Tibial artery (tissue), 4 donors: ENCODE measurements around the gene CAMTA1.

Source experiments
- DNase-seq, 2 donors: peaks; one replicate each; pipeline ENCODE4 v3.0.0-alpha.2; 2019
- H3K27ac ChIP-seq, 2 donors: fragments of 200-600 bp; sonication (generic) in 1 of 2; 1 replicate in 1 of 2; 2 replicates in 1 of 2; pipeline ENCODE4 v1.5.1; 2018 to 2019; ENCODE audit warnings: mild to moderate bottlenecking in 1 of 2
- H3K27me3 ChIP-seq, 2 donors: fragments of 200-600 bp; sonication (generic) in 1 of 2; one replicate each; pipeline versions ENCODE4 v1.5.1 to v1.6.0; 2016 to 2019
- H3K36me3 ChIP-seq, 3 donors: fragments of 200-600 bp; sonication (generic) in 2 of 3; one replicate each; pipeline ENCODE4 v1.5.1; 2016 to 2019; ENCODE audit warnings: mild to moderate bottlenecking in 2 of 3
- H3K4me1 ChIP-seq, 4 donors: fragments of 200-600 bp; sonication (generic) in 2 of 4; 1 replicate in 3 of 4; 2 replicates in 1 of 4; pipeline ENCODE4 v1.5.1; 2016 to 2019
- H3K4me3 ChIP-seq, 2 donors: fragments of 200-600 bp; sonication (generic) in 1 of 2; 1 replicate in 1 of 2; 2 replicates in 1 of 2; pipeline ENCODE4 v1.5.1; 2018 to 2019; ENCODE audit warnings: mild to moderate bottlenecking in 2 of 2
- H3K9me3 ChIP-seq, 3 donors: fragments of 200-600 bp; sonication (generic) in 1 of 3; one replicate each; pipeline ENCODE4 v1.5.1; 2016 to 2019
- intact Hi-C: fragments of 100-400 bp; cut with DNase I; formaldehyde crosslinking; loops from one replicate; pipeline ENCODE4 v1.15.0; 2023; ENCODE audit warnings: low total_unique reads
- TF ChIP-seq, protein P1 (sequence below), 2 experiments: fragments of 200-600 bp in 1 of 2; fragments of 450-650 bp in 1 of 2; IDR thresholded peaks; one replicate each; pipeline ENCODE4 v1.5.1; 2017 to 2019; ENCODE audit warnings: antibody characterized with exemption in 2 of 2, mild to moderate bottlenecking in 1 of 2, moderate library complexity in 1 of 2

Gene CAMTA1

DNA sequence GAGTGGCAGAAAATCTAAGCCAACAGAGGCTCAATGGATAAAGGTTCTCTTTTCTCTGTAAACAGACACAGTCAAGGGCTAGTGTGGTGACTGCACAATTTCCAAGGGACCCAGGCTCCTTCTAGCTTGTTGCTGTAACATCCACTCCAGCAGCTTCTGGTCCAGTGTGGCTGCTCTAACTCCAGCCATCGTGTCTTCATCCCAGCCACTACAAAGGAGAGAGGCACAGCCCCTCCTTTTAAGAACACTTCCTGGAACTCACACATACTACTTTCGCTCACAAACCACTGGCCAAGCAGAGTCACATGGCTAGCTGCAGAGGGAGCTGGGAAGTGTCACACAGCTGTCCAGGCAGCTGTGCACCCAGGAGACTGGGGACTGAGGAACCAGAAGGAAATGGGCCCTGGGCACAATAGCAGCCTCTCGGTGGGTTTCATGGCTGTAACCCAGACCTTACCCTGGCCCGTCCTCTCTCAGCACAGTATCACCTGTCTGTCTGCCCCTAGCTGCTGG is 797.3 kb downstream of the CAMTA1 start:
- H3K27ac ChIP-seq = no peak overlapping the region
- intact Hi-C loops = no loop called here
- H3K4me1 ChIP-seq = peaks cover 0 to 6% (median 2%) of the 10 kb centered on the region in 4 donors
- no peaks in the 10 kb centered on the region for H3K9me3 ChIP-seq
- peaks cover 0 to 40% of the 10 kb centered on the region in 2 donors for H3K27me3 ChIP-seq
- DNase-seq = peak in 1 of 2 donors; percentile 4
- TF ChIP-seq, protein P1, sequence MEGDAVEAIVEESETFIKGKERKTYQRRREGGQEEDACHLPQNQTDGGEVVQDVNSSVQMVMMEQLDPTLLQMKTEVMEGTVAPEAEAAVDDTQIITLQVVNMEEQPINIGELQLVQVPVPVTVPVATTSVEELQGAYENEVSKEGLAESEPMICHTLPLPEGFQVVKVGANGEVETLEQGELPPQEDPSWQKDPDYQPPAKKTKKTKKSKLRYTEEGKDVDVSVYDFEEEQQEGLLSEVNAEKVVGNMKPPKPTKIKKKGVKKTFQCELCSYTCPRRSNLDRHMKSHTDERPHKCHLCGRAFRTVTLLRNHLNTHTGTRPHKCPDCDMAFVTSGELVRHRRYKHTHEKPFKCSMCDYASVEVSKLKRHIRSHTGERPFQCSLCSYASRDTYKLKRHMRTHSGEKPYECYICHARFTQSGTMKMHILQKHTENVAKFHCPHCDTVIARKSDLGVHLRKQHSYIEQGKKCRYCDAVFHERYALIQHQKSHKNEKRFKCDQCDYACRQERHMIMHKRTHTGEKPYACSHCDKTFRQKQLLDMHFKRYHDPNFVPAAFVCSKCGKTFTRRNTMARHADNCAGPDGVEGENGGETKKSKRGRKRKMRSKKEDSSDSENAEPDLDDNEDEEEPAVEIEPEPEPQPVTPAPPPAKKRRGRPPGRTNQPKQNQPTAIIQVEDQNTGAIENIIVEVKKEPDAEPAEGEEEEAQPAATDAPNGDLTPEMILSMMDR (IDR thresholded peaks at IDR 0.05) = no peak
- no peaks in the 10 kb centered on the region for H3K36me3 ChIP-seq
- no peak overlapping the region for H3K4me3 ChIP-seq

DNA sequence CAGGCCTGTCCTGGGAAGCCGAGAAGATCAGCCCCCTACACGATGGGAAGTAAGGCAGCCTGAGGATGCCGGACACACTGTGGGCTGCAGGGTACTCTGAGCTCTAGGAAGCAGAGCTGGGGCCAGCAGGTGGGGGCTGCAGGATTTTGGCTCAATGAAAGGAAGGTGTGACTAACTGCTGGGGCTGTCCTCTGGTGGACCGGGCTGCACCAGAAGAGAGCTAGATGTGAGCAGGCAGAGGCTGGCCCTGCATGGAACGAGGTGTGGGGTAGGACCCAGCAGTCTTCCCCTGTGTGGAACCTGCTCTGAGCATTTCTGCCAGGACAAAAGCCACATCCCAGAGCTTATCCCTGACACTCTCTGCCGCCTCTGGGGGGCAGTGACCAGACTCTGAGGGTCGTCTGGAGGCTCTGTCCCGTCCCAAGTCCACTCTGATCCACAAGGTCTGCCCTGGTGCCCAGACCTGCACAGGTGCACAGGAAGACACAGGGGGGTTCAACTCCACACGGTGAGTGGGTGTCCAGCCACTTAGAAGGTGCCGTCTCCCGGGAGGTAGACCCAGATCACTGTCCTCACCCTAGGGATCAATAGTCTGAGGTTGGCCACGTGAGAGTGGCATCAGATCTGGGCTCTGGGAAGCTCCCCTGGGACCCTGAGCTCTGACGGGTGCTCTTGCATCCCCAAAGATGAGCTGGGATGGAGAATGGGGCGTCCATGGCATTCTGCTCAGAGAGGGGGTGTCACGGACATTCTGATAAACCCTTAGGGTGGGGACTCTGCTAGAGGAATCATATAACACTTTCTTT is 798.2 kb downstream of the CAMTA1 start:
- no peaks in the 10 kb centered on the region for H3K9me3 ChIP-seq
- intact Hi-C loops = no loop called here
- H3K4me3 ChIP-seq = no peak overlapping the region
- TF ChIP-seq, protein P1 (IDR thresholded peaks at IDR 0.05) = no peak
- peaks cover 0 to 46% of the 10 kb centered on the region in 2 donors for H3K27me3 ChIP-seq
- peaks cover 0 to 6% (median 2%) of the 10 kb centered on the region in 4 donors for H3K4me1 ChIP-seq
- H3K36me3 ChIP-seq = no peaks in the 10 kb centered on the region
- peak; percentile 10 to 41 for DNase-seq
- H3K27ac ChIP-seq = no peak overlapping the region

DNA sequence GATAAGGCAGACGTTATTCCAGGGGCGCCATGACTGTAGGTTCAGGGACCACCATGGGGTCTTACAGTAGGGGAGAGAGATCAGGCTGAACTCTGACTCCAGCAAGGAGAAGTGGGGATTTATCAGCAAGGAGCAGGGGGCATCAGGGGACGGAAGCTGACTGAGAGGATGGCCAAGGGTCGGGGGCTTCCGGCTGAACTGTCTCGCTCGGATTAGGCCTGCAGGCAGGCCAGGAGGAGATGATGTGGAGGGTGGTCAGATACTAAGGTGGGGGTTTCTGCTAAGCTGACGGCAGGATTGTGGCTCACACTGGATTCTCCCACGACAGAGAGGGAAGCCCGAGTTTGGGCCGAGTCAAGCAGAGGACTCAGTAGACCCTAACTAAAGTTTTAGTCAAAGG is 798.9 kb downstream of the CAMTA1 start:
- DNase-seq = peak; percentile 2 to 49
- Histone ChIP-seq H3K4me3 (no peak overlapping the region), H3K36me3 (no peaks in the 10 kb centered on the region), H3K9me3 (no peaks in the 10 kb centered on the region), H3K27me3 (peaks cover 0 to 47% of the 10 kb centered on the region in 2 donors), H3K27ac (no peak overlapping the region), H3K4me1 (peaks cover 0 to 6% (median 2%) of the 10 kb centered on the region in 4 donors)
- TF ChIP-seq, protein P1 (IDR thresholded peaks at IDR 0.05) = no peak
- intact Hi-C loops = no loop called here

DNA sequence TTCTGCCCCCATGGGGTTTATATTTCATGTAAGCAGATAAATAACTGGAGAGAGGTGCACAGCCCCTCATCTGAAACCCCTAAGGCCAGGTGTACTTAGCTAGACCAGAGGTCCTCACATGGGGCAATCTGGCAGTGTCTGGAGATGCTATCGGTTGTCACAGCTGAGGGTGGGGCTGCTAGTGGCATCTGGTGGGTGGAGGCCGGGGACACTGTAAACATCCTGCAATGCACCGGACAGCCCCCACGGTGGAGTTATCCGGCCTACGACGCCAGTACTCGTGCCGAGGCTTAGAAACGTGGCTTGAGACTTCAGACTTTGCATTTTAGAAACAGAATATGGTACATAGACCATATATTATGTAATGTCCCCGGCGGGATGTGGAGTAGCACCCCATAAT is 799.4 kb downstream of the CAMTA1 start:
- Histone ChIP-seq H3K9me3 (no peaks in the 10 kb centered on the region), H3K27me3 (peaks cover 0 to 49% of the 10 kb centered on the region in 2 donors), H3K36me3 (no peaks in the 10 kb centered on the region), H3K4me3 (no peak overlapping the region), H3K27ac (no peak overlapping the region), H3K4me1 (peaks cover 0 to 6% (median 2%) of the 10 kb centered on the region in 4 donors)
- intact Hi-C loops = no loop called here
- peak; percentile 8 to 55 for DNase-seq
- TF ChIP-seq, protein P1 (IDR thresholded peaks at IDR 0.05) = no peak

DNA sequence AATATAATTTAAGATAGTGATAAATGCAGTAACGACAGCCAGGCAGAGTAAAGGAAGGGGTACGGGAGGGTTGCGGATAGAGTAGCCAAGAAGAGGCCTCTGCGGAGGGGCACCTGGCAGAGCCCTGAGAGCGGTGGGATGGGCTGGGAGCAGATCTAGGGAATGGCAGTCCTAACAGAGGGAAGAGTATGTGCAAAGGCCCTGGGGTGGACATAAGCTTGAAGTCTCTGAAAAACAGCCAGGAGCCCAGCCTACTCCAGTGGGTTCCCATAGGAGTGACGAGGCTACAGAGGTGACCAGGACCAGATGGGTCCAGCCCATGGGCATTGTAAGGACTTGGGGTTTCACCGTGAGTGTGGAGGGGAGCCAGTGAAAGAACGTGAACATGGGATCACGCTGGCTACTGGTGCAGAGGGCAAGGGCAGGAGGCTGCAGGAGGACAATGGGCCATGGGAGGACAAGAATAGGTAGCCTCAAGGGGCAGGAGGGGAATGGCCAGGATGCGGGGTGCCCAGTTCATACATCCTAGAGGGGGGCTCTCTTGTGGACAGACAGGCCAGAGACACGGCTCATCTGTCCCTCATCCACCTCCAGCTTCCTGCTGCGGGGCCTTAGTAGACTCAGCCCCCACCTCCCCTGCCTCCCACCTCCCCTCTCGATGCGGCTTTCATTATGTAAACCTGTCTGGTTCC is 800.1 kb downstream of the CAMTA1 start:
- peak; percentile 10 to 53 for DNase-seq
- Histone ChIP-seq H3K36me3 (no peaks in the 10 kb centered on the region), H3K9me3 (no peaks in the 10 kb centered on the region), H3K4me1 (peaks cover 0 to 6% (median 2%) of the 10 kb centered on the region in 4 donors), H3K27ac (no peak overlapping the region), H3K4me3 (no peak overlapping the region), H3K27me3 (peaks cover 0 to 45% of the 10 kb centered on the region in 2 donors)
- intact Hi-C loops = no loop called here
- TF ChIP-seq, protein P1 (IDR thresholded peaks at IDR 0.05) = no peak
